ENCODE results near the gene LMTK3. TPM values are rescaled to one million over a fixed set of nuclear protein-coding genes. Genes with fewer than 3 reads are reported as not detected.

LMTK3 gene
- total and polyA plus RNA-seq, 2 of the 4 experiments (the other 2 are of a cell fraction) = 0.18 to 0.87 TPM

- Histone ChIP-seq H2AK5ac (ENCODE audit: low read depth, low read length) (peak within 1 kb of the TSS; percentile 70), H4K91ac (ENCODE audit: insufficient read depth, low read depth, low read length) (no peak within 1 kb of the TSS), H3K9me1 (ENCODE audit: insufficient read depth, low read length) (no peaks in the 10 kb centered on the region), H2AFZ (replicated peaks; ENCODE audit: low read length, poor library complexity) (peak within 1 kb of the TSS; percentile 19), H3K4ac (ENCODE audit: low read depth, low read length) (peak within 1 kb of the TSS; percentile 7; the same call in 1 of the 2 replicates), H4K20me1 (ENCODE audit: insufficient read depth, low read length) (no peaks in the 10 kb centered on the region), H3K36me3 (ENCODE audit: control insufficient read depth, insufficient read depth, low read length) (no peaks in the 10 kb centered on the region), H2BK15ac (ENCODE audit: low read depth, low read length) (no peak within 1 kb of the TSS), H3K14ac (replicated peaks; ENCODE audit: low read depth, low read length) (no peak within 1 kb of the TSS), H4K5ac (ENCODE audit: low read depth, low read length) (no peak within 1 kb of the TSS), H2BK20ac (ENCODE audit: low read depth, low read length) (no peak within 1 kb of the TSS), H3K4me1 (ENCODE audit: control insufficient read depth, insufficient read depth, low read length) (peaks cover 8% of the 10 kb centered on the region), H3K56ac (ENCODE audit: extremely low read depth, insufficient read depth, low read length) (no peak within 1 kb of the TSS), H3K18ac (ENCODE audit: low read depth, low read length) (no peak within 1 kb of the TSS), H2AK9ac (replicated peaks; ENCODE audit: low read depth, low read length, poor library complexity) (peak within 1 kb of the TSS; percentile 17), H3K9ac (ENCODE audit: low read depth, low read length) (no peak within 1 kb of the TSS), H3K4me2 (ENCODE audit: low read depth, low read length) (no peak within 1 kb of the TSS), H3K27me3 (ENCODE audit: control insufficient read depth, insufficient read depth, low read length) (peaks cover 5% of the 10 kb centered on the region), H3K79me1 (ENCODE audit: low read depth in 1 of 2, low read length in 2 of 2) (no peaks in the 10 kb centered on the region), H3K9me3 (ENCODE audit: control insufficient read depth, insufficient read depth, low read length) (no peaks in the 10 kb centered on the region), H2BK120ac (ENCODE audit: low read depth, low read length) (no peak within 1 kb of the TSS), H3K27ac (ENCODE audit: insufficient read depth, low read length) (no peak within 1 kb of the TSS), H3K23ac (ENCODE audit: low read depth, low read length) (no peak within 1 kb of the TSS), H2BK5ac (ENCODE audit: low read depth, low read length, poor library complexity, severe bottlenecking) (no peak within 1 kb of the TSS), H3K4me3 (ENCODE audit: insufficient read depth, low read depth, low read length) (no peak within 1 kb of the TSS), H4K8ac (ENCODE audit: low read depth in 2 of 2, low read length in 2 of 2) (no peak within 1 kb of the TSS)
- ChIA-PET CTCF (no interaction called here), POLR2A (ENCODE audit: unreplicated experiment) (no interaction called here)
- dilution Hi-C loops (cut with HindIII; ENCODE audit: low sequenced_read_pairs, unreplicated experiment) (no loop called here), intact Hi-C loops (cut with micrococcal nuclease) (loop anchor here (5.0 kb wide), 1 partner anchor 39 kb away; the partner anchor contains the start of gene LMTK3), in situ Hi-C loops (cut with MboI; ENCODE audit: low sequenced_read_pairs) (no loop called here)
- WGBS, 2 experiments (ENCODE audit: extremely low coverage in 2 of 2, insufficient read length in 1 of 2) = 82% methylated on average over 14 of the region's 36 CpGs; no CpG with 5 or more reads in 1 of the 2 experiments
- BruUV-seq (replicated peaks) = no TSS peak
- no peak for DNase-seq
- no peak for ATAC-seq (ENCODE audit: low read depth)
- TF ChIP-seq MAFK (IDR thresholded peaks at IDR 0.05; ENCODE audit: low read depth, low read length) (no peak), CTCF (conservative IDR thresholded peaks at IDR 0.05; ENCODE audit: low read depth, low read length) (no peak), ELK1 (IDR thresholded peaks at IDR 0.05; ENCODE audit: borderline replicate concordance, low read depth, low read length) (no peak), BHLHE40 (IDR thresholded peaks at IDR 0.05; ENCODE audit: low read depth, low read length) (no peak), MXI1 (IDR thresholded peaks at IDR 0.05; ENCODE audit: borderline replicate concordance, low read depth, low read length) (no peak), FOS (IDR thresholded peaks at IDR 0.05; ENCODE audit: low read depth, low read length) (no peak), SMC3 (IDR thresholded peaks at IDR 0.05; ENCODE audit: low read depth, low read length) (no peak), CEBPB (IDR thresholded peaks at IDR 0.05; ENCODE audit: low read depth, low read length) (no peak), CHD1 (IDR thresholded peaks at IDR 0.05; ENCODE audit: low read depth, low read length) (no peak), RAD21 (IDR thresholded peaks at IDR 0.05; ENCODE audit: low read length) (no peak), RFX5 (IDR thresholded peaks at IDR 0.05; ENCODE audit: low read depth, low read length) (no peak)
These were observed 40.0 kb upstream of the LMTK3 start, which contains the start of gene SULT2B1 for GRCh38 chr19:48551437-48552302. SULT2B1 (plus strand) TSS chr19:48552172; CDS start chr19:48552253, 81 bp downstream.

All from IMR-90 (cell line).